Measurements from ENCODE around the gene PNPLA7. TPM values are rescaled to one million over a fixed set of nuclear protein-coding genes. Genes with fewer than 3 reads are reported as not detected.

Gene PNPLA7
- total and polyA plus RNA-seq, 12 donors = 0.83 to 22.6 (median 9.4) TPM

DNA sequence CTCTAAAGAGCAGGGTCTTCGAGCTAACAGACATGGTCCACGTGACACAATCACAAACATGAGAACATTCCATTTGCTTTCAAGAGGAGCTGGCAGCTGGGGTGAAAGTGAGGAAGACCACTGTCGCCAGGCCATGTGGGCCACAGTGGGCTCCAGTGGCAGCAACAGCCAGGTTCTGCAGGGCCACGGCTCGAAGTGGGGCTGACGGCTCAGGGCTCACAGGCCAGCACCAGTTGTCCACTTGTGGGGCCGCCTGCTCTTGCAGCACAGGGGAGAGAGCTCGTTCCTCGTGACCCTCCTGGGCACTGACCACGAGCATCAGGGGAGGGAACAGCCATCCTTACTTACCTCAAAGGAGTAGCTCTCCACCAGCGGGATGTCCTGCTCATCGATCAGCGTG lies 38.1 kb upstream of the PNPLA7 start:
- 91 to 93% methylated on average over 13 of the region's 13 CpGs for WGBS, 2 donors
- DNase-seq (no peak), ATAC-seq (no peak)
- no peak overlapping the region for H3K27ac ChIP-seq
- no peaks in the 10 kb centered on the region for H3K9me3 ChIP-seq
- TF ChIP-seq, protein P1, sequence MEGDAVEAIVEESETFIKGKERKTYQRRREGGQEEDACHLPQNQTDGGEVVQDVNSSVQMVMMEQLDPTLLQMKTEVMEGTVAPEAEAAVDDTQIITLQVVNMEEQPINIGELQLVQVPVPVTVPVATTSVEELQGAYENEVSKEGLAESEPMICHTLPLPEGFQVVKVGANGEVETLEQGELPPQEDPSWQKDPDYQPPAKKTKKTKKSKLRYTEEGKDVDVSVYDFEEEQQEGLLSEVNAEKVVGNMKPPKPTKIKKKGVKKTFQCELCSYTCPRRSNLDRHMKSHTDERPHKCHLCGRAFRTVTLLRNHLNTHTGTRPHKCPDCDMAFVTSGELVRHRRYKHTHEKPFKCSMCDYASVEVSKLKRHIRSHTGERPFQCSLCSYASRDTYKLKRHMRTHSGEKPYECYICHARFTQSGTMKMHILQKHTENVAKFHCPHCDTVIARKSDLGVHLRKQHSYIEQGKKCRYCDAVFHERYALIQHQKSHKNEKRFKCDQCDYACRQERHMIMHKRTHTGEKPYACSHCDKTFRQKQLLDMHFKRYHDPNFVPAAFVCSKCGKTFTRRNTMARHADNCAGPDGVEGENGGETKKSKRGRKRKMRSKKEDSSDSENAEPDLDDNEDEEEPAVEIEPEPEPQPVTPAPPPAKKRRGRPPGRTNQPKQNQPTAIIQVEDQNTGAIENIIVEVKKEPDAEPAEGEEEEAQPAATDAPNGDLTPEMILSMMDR (IDR thresholded peaks at IDR 0.05) = no peak
- H3K36me3 ChIP-seq = peaks cover 0 to 51% (median 17%) of the 10 kb centered on the region in 9 donors
- no peaks in the 10 kb centered on the region for H3K27me3 ChIP-seq
- H3K4me1 ChIP-seq = peaks cover 10 to 25% (median 17%) of the 10 kb centered on the region in 9 donors
- no peak overlapping the region for H3K4me3 ChIP-seq
- intact Hi-C loops (cut with DNase I) = no loop called here

DNA sequence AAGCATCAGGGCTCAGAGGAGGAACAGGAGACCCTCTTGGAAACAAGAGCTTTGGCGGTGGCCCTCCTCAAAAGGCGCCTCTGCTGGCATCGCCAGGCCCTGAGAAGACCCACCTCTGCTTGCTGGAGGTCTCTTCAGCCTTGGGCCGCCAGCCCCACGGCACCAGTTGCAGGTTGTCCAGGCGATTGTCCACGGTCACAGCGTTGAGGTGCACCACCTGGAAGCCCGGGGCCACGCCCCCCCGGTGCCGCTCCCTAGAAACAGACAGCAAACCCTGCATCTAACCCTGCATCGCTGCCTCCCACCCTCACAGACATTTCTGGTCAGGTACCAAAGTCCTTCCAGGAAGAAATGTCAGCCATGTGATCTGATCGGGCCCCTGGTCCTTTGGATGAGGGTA lies 36.7 kb upstream of the PNPLA7 start:
- Histone ChIP-seq H3K36me3 (peaks cover 0 to 65% (median 26%) of the 10 kb centered on the region in 9 donors), H3K4me3 (no peak overlapping the region), H3K27ac (no peak overlapping the region), H3K4me1 (peaks cover 10 to 25% (median 17%) of the 10 kb centered on the region in 9 donors), H3K27me3 (no peaks in the 10 kb centered on the region), H3K9me3 (no peaks in the 10 kb centered on the region)
- WGBS, 2 donors = 95 to 99% methylated on average over 14 of the region's 14 CpGs
- intact Hi-C loops (cut with DNase I) = no loop called here
- DNase-seq = no peak
- ATAC-seq = no peak
- TF ChIP-seq, protein P1 (IDR thresholded peaks at IDR 0.05) = no peak

DNA sequence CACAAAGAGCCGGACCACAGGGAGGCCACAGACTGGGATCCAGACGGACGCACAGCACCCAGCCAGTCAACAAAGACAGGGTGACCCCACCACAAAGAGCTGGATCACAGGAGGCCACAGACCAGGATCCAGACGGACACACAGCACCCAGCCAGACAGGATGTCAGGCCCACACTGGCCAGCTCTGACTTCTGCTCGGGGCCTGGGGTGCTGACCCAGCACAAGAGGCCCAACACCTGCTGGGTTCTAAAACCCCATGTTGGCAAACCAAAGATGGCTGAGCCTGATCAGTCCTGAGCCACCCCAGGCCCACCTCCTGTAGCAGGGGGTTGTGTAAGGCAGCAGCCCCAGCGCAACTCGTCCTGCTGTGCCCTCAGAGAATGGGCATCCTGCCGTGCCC lies 33.8 kb upstream of the PNPLA7 start:
- intact Hi-C loops (cut with DNase I) = no loop called here
- Histone ChIP-seq H3K4me1 (peaks cover 0 to 16% (median 9%) of the 10 kb centered on the region in 9 donors), H3K27ac (no peak overlapping the region), H3K4me3 (no peak overlapping the region), H3K9me3 (no peaks in the 10 kb centered on the region), H3K27me3 (no peaks in the 10 kb centered on the region), H3K36me3 (peaks cover 0 to 75% (median 26%) of the 10 kb centered on the region in 9 donors)
- 79 to 88% methylated on average over 8 of the region's 8 CpGs for WGBS, 2 donors
- DNase-seq (no peak), ATAC-seq (no peak)
- TF ChIP-seq, protein P1 (IDR thresholded peaks at IDR 0.05) = no peak

DNA sequence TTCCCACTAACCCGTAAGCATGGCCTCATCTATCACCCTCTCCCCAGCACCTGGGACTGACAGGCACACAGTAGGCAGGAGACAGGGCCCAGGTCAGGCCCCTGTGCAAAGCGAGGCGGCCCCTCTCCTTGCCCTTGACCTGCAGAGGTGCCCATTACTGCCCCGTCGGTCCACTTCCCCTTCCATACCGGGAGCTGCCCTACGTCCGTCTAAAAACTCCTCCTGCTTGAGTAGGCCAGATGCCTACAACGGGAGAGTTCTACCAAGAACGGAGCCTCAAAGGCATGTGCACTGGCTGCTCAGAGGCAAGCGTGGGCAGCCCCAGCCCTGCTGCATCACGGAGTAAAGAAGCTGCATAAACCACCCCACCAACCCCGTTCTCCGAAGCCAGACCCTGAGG lies 33.1 kb upstream of the PNPLA7 start:
- H3K27ac ChIP-seq = no peak overlapping the region
- intact Hi-C loops (cut with DNase I) = no loop called here
- H3K36me3 ChIP-seq = peaks cover 0 to 73% (median 26%) of the 10 kb centered on the region in 9 donors
- TF ChIP-seq, protein P1 (IDR thresholded peaks at IDR 0.05) = no peak
- no peaks in the 10 kb centered on the region for H3K9me3 ChIP-seq
- ATAC-seq (no peak), DNase-seq (no peak)
- WGBS, 2 donors = 88 to 92% methylated on average over 14 of the region's 14 CpGs
- H3K4me3 ChIP-seq = no peak overlapping the region
- H3K4me1 ChIP-seq = peaks cover 0 to 16% (median 8%) of the 10 kb centered on the region in 9 donors
- H3K27me3 ChIP-seq = no peaks in the 10 kb centered on the region

Data from heart right ventricle (tissue), 16 donors.